LNCaP clone FGC (cell line): ENCODE results near the gene B3GNT3.
"Not testable (repeated sequence)": the region's sequence is repeated elsewhere in the genome, so short reads cannot be mapped to it uniquely, and the experiment has no call there.

Experiments
- DNase-seq: peaks from one replicate; pipeline ENCODE4 v3.0.0-alpha.2; 2011; ENCODE audit warnings: low read depth
- H3K4me3 ChIP-seq: 2 replicates; pipeline ENCODE4 v1.5.1; 2011; ENCODE audit warnings: mild to moderate bottlenecking, low read depth, low read length, control low read depth
- TF ChIP-seq, protein P1 (sequence below): IDR thresholded peaks from 2 replicates; pipeline ENCODE4 v1.5.1; 2012; ENCODE audit warnings: mild to moderate bottlenecking; ENCODE audit not compliant: control insufficient read depth, insufficient read depth; ENCODE audit errors: extremely low read depth

The B3GNT3 gene

DNA sequence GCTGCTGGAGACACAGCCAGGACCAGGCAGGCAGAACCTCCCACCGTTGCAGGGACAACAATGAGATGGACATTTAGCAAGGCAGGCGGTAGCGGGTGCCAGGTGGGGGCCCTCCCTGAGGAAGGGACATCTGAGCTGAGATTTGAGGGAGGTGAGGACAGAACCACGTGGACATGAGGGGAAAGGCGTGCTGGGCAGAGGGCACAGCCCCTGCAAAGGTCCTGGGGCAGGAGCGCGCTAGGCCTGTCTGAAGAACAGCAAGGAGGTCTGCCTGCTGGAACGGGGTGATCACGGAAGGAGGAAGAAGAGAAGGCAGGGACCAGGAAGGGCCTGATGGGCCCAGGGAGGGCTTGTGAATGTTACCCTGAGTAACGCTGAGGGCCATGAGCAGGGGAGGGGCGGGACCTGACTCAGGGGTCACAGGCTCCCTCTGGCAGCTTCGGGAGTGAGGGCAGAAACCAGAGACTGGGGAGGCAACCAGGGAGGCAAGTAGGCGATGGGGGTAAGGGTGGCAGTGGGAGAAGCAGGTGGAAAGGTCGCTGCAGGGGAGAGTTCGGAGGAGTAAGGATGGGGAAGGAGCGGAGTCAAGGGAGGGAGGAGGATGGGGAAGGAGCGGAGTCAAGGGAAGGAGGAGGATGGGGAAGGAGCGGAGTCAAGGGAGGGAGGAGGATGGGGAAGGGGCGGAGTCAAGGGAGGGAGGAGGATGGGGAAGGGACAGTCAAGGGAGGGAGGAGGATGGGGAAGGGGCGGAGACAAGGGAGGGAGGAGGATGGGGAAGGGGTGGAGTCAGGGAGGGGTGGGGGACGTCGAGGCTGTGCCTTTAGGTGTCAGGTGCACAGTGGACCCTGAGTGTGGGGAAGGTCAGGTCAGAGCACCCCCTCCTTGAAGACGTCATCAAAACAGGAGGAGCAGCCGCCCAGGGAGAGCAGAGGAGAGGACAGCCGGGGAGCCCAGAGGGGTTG is 15.7 kb upstream of the B3GNT3 start:
- TF ChIP-seq, protein P1, sequence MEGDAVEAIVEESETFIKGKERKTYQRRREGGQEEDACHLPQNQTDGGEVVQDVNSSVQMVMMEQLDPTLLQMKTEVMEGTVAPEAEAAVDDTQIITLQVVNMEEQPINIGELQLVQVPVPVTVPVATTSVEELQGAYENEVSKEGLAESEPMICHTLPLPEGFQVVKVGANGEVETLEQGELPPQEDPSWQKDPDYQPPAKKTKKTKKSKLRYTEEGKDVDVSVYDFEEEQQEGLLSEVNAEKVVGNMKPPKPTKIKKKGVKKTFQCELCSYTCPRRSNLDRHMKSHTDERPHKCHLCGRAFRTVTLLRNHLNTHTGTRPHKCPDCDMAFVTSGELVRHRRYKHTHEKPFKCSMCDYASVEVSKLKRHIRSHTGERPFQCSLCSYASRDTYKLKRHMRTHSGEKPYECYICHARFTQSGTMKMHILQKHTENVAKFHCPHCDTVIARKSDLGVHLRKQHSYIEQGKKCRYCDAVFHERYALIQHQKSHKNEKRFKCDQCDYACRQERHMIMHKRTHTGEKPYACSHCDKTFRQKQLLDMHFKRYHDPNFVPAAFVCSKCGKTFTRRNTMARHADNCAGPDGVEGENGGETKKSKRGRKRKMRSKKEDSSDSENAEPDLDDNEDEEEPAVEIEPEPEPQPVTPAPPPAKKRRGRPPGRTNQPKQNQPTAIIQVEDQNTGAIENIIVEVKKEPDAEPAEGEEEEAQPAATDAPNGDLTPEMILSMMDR = no peak
- H3K4me3 ChIP-seq = no peak overlapping the region
- DNase-seq = no peak

DNA sequence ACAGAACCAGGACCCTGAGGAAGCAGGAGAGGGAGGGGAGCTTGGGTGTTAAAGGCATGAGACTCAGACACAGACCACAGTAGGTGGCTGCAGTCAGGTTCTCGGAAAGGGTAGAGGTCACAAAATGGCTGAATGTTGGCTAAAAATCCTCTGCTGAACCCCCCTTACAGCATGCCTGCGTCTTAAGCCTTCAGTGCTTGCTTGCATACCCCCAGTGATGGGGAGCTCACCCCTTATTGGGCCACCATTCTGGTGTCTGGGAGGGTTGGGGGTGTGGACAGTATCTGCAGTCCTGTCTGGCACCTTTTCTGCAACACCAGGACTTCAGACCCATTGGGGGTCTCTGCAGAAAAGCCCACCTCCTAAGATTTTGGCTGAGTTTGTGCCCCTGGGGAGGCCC is 14.2 kb upstream of the B3GNT3 start:
- TF ChIP-seq, protein P1 = no peak
- H3K4me3 ChIP-seq = no peak overlapping the region
- no peak for DNase-seq

DNA sequence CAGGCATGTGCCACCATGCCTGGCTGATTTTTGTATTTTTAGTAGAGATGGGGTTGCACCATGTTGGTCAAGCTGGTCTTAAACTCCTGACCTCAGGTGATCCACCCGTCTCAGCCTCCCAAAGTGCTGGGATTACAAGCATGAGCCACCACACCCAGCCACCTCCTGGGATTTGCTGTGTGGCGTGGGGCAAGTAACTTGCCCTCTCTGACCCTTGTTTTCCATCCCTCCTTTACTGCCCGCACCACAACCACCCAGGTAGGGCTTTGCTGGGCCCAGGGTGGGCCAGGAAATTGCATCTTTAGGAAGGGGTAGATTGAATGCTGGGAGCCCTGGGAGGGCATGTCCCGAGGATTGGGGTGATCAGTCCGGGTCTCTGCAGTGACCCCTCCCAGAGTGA is 11.2 kb upstream of the B3GNT3 start:
- not testable (repeated sequence) for DNase-seq

DNA sequence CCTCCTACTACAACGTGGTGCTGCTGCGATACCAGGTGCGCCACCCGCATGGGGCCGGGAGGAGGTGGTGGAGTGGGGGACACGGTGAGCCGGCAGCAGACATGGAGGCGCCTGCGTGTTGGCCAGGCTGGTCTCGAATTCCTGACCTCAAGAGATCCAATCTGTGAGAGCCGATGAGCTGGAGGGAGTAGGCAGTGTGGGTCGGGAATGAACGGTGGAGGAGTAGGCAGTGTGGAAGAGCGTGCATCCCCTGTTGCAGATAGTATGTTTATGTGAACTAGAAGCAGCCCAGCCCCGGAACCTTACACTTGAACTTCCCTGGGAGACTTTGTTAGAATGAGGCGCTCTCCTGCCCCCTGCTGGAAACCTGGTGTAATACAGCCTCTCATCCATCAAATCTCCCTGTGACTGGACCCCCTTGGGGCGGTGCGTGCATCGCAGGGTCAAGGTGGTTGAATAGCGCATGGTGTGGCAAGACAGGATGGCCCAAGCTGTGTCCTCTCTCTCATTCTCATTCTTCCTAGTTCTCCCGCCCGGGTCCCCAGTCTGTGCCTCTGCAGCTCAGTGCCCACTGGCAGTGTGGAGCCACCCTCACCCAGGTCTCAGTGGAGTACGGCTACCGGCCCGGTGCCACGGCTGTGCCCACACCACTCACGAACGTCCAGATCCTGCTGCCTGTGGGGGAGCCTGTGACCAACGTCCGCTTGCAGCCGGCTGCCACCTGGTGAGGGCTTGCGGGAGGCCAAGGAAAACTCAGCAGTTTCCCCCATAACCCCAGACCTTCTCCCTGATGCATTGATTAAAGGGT is 10.5 kb upstream of the B3GNT3 start:
- H3K4me3 ChIP-seq = no peak overlapping the region
- TF ChIP-seq, protein P1 = peak; percentile 67
- DNase-seq = no peak

More for the DNA sequence above, 11.2 kb upstream of the B3GNT3 start:
- H3K4me3 ChIP-seq = not testable (repeated sequence)

DNA sequence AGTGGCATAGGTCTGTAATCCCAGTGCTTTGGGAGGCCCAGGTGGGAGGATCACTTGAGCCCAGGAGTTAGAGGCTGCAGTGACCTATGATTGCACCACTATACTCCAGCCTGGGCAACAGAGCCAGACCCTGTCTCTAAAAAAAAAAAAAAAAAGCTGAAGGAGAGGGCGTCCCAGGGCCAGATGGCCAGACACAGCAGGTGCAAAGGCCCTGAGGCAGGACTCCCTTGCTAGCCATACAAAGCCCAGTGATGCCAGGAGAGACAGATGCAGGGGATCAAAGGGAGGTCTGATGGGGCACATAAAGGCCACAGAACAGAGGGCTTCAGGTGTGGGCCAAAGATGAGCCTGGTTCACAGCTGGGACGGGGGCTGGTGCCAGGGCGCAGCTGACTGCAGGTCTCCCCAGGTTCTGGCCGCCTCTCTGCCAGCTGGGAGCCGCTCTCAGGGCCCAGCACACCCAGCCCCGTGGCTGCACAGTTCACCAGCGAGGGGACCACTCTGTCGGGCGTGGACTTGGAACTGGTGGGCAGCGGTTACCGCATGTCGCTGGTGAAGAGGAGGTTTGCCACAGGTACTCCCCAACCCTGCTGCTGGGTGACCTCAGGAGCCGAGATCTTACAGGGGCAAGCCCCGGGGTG is 7.5 kb upstream of the B3GNT3 start:
- TF ChIP-seq, protein P1 = no peak
- no peak overlapping the region for H3K4me3 ChIP-seq
- no peak for DNase-seq

DNA sequence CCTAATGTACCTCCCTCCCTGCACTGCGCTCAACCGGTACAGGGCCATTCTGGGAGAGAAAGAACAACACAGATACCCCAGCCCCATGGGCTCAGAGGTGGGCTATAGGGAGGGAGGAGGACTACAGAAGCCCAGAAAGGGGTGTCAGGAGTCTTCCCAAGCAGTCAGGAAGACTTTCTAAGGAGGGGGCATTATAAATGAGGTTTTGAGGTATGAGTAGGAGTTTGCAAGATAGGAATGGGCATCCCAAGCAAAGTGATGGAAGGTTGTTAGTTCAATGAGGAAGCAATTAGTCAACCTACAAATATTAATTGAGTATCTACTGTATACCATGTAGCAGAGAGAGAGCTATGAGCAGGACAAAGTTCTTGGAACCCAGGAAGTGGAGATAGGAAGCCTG is 6.3 kb upstream of the B3GNT3 start:
- DNase-seq = no peak
- H3K4me3 ChIP-seq = no peak overlapping the region
- TF ChIP-seq, protein P1 = no peak
